GM18909 (cell line): ENCODE data around the gene ADAMTS9.
A peak's percentile ranks its signal among the peaks of the same experiment; 100 is the strongest.
"Not testable (repeated sequence)": the region's sequence is repeated elsewhere in the genome, so short reads cannot be mapped to it uniquely, and the experiment has no call there.

Experiments used
- ATAC-seq: cut with Tn5 transposase; IDR thresholded peaks from one replicate; pipeline ENCODE4 v1.9.1; 2021; ENCODE audit warnings: mild to moderate bottlenecking; ENCODE audit not compliant: unreplicated experiment, poor library complexity

The ADAMTS9 gene

DNA sequence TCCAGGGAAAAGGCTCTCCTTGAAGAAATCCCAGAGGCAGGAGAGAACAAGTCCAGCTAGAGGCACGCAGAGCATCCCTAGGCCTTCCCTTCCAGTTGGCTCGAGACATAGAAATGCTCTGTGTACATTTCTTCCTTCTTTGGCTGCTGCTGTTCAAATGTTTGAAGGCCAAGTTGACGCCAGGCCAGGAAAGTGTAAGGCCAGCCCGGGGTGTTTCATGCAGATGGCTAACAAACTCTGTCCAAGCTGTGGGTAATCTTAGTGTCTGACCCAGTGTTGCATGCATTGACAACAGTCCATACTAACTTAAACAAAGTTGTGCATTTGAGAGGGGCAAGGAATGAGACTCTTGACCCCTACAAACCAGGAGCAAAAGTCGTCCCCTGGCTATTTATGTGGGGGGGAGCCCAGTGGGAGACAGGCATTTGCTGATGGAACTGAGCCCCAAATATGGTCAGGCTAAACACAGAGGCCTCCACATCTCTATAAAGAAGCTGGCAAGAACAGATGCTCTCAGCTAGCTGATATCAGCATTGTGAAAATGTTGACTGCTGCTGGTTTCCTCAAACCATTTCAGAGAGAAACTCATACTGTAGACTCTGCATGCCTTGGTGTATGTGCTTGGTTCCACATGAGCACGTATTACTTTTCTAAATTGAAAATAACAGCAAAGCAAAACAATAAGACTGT lies 139.5 kb downstream of the ADAMTS9 start:
- no peak for ATAC-seq

DNA sequence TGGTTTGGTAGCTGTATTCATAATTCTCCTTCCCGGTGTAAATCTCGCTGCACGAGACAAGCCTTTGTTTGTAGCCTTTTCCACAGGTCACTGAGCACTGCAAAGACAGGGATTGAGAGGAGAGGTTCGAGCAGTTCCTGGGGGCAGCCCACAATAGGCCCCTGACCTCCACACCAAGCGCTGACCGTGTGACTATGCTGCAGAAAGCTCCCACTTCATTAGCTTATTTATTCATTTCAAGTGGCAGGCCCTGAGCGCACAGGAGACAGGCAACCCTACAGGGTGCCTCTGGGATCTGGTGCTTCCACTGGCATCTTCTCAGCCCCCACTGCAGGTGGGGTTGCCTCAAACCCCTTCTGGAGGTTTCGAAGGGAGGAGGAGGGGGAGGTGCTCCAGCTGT lies 140.9 kb downstream of the ADAMTS9 start:
- no peak for ATAC-seq

GRCh38 chr3:64545239-64545638 lies 142.6 kb downstream of the ADAMTS9 start:
- ATAC-seq = not testable (repeated sequence)

GRCh38 chr3:64541803-64542202 lies 146.0 kb downstream of the ADAMTS9 start:
- no peak for ATAC-seq

DNA sequence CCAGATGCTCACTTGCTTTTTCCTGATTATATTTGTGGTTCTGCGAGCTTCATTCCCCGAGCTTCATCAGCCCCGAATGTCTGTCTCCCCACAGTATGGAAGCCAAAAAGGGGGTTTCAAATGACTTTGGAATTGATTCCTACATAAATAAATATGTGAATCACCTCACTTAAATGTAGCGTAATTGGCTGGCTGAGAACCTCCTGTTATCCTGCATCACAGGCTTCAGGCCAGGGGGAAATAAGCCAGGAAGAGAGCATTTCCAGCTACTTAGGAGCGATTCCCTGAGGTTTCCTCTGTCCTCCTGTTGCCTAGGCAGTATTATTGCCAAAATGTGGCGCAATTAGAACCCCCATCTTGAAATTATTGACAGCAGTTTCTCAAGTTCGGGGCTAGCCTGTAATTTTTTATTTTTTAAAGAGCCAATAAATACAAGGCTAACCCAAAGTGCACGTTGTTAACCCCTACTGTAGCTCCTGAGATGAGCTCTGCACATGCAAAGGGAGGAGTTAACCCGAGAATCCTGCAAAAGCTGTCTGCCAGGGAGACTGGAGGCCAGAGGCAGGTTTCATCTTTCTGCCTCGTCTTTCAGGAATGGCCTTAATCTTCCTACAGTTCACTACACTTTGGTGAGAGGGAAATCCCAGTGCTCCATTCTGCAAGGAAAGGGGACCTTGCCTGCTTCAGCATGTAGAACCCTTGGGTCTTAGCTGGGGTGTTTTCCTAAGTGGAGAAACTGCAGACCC lies 148.2 kb downstream of the ADAMTS9 start:
- no peak for ATAC-seq

DNA sequence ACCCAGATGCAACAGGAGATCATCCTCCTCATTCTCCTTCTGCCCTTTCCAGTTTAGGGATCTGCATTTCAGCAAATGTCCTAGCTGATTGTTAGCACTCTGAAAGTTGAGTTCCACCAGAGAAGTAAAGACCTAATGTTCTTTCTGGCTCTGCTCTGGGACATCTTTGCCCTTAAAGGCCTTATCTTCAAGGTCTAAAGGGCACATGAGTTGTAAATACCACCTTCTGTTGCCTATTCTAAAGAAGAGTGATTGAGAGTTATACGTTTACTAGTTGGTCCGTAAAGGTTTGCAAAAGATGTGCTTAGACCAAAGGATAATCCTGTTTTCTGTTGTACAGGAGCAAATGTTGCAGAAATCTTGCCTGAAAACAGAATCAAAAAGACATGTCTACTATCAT lies 151.6 kb downstream of the ADAMTS9 start:
- no peak for ATAC-seq

GRCh38 chr3:64533617-64534317 lies 154.0 kb downstream of the ADAMTS9 start:
- peak; percentile 96 for ATAC-seq

DNA sequence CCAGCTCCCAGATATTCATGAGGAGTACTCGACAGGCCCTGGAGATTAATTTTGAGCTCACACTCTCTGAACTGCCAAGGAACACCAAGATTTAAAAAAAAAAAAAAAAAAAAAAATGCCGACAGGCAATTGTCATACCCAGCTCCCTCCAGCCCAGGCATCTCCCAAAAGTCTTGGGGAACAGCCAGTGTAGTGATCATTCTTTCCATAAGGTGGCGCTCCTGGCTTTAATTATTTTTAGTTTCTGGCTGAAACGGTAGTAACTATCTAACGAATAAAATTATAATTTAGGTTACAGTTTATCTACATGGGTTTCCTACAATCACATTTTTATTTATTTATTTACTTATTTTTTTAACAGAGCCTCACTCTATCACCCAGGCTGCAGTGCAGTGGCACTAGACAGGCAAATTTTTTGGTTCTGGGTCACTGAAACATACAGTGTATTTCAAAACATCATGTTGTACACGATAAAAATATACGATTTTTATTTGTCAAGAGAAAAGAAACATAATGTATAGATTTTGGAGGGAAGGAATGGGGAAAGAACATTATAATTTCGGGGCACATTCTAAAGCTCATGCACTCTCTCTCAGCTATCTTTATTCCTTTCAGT lies 157.3 kb downstream of the ADAMTS9 start:
- no peak for ATAC-seq

DNA sequence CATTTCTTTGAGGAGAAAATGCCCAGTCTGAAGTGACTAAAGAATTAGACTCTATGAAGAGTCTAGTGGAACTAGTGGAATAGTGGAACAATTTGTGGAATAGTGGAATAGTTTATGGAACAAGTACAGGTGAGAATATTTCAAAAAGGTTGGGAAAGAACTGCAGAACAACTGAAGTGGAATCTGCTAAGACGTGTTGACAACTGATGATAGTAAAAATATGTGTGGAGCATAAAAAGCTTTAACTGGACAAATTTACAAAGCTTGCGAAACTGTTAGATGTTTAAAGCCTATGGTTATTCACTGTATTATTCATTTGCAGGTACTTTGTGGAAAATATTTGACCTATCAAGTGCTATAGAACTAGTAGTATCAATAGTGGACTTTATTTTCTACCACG lies 164.5 kb downstream of the ADAMTS9 start:
- ATAC-seq = no peak

DNA sequence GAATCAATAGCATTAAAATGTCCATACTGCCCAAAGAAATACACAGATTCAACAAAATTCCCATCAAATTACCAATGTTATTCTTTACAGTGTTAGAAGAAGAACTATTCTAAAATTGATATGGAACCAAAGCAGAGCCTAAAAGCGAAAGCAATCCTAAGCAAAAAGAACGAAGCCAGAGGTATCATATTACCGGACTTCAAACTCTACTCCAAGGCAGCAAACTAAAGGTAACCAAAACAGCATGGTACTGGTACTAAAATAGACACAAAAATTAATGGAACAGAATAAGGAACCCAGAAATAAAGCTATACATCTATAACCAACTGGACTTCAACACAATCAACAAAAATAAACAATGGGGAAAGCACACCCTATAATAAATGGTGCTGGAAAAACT lies 167.5 kb downstream of the ADAMTS9 start:
- ATAC-seq = no peak

- ATAC-seq = no peak
These were observed 168.8 kb downstream of the ADAMTS9 start for GRCh38 chr3:64518950-64519349.

DNA sequence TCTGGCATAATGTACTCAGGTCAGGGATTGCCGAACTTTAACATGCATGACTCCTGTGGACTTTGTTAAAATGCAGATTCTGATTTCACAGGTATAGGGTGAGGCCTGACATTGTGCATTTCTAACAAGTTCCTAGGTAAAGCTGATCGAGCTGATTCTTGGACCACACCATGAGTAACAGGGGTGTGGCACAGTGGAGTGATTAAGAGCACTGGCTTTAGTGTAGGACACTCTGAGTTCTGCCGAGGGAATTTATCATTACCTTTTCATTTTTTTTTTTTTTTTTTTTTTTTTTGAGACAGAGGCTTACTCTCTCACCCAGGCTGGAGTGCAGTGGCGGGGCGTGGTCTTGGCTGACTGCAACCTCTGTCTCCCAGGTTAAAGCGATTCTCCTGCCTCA lies 169.3 kb downstream of the ADAMTS9 start:
- no peak for ATAC-seq

DNA sequence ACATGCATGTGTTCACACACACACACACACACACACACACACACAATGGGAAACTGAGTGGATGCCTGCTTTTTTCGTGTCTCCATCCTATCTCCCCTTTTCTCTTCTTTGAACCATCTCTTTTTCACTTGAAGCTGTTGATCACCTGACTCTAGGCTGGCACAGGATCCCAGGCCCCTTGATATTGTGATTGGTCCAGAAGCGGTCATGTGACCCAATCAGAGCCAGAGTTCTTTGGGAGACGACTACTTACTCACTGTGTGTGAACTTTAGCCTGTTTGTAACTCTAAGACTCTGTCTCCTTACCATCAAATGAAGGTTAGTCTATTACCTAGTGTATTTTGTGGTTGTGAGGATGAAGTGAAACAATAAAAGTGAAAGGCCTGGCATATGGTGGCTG lies 172.9 kb downstream of the ADAMTS9 start:
- ATAC-seq = no peak

DNA sequence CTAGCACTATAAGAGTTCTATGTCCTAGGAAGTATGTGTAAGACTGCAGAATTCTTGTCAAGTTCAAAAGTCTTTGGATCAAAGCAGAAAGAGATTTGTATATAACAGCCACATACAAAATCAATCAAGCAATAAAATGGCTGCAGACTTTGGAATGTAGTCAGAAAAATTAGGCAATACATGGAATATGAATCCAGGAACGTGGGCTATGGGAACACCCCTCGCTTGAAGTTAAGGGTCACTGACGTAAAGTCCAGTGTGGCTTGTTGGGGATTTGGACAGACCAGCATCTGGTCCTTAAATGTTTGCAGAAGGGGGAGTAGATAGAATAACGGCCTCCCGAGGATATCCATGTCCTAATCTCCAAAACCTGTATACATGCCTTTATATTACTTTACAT lies 178.6 kb downstream of the ADAMTS9 start:
- ATAC-seq = no peak

- ATAC-seq = no peak
These were observed 179.7 kb downstream of the ADAMTS9 start for GRCh38 chr3:64508140-64508539.

DNA sequence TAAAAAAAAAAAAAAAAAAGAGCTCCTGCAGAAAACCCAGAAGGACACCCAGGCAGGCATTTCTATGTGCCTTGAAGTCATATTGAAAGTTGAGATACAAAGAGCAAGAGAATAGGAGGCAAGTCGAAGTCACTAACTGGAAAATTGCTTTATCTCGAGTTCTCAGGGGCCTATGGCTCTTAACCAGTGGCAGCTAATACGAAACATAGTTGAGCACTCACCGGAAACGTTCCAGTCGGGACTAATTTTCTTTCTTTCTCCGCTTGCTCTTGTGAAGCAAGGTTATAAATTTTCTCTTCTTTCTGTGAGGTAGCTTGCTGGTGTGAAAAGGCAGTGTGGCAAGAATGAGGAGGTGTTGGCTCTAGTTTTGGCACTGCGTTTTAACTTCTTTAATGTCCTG lies 181.5 kb downstream of the ADAMTS9 start:
- no peak for ATAC-seq

DNA sequence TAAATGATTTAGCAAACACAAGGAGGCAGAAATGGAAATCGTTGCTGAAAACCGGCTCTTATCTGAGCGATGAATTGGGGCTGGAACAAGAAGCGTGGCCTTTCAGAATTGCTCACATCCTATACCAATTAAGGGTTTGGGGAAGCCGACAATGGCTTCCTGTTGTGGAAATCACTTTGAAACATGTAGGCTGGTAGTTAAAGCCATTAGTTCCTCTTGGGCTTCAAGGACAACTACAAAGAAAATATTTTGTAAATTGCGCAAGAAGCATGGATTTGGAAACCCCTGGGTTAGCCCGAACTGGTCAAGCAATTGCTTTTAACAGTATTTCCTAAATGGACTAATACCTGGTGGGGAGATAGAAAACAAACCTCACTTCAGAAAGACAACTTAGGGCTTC lies 182.4 kb downstream of the ADAMTS9 start:
- ATAC-seq = no peak

GRCh38 chr3:64502284-64502683 lies 185.5 kb downstream of the ADAMTS9 start:
- no peak for ATAC-seq

- no peak for ATAC-seq
These were observed 186.4 kb downstream of the ADAMTS9 start for GRCh38 chr3:64501298-64501906.

DNA sequence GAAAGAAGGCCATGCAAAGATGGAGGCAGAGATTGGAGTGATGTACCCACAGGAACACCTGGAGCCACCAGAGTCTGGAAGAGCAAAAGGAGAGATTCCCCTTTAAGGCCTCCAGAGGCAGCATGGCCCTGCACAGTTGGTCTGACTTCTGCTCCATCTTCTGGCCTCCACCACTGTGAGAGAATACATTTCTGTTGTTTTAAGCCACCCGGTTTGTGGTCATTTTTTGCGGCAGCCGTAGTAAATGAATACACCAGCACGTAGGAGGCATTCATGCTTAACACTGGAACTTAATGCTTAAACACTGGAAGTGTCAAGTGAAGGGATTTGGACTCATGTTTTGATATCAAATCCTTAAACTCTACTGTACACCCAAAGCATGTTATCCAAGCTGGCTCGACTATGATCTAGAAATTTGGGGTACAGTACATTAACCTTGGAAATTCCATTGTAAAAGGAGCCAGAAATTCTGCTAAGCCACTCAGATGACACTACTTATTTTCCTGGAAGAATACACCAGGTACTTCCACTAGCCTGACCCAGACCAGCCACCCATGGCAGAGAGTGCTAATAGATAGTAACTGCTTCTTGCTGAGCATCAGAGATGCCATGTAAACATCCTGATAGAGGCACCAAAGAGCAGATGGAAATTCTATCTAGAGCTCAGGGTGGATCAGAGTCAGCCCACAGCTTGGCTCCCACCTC lies 190.9 kb downstream of the ADAMTS9 start:
- ATAC-seq = no peak
